ENCODE data around the gene VAPA. TPM values are rescaled to one million over a fixed set of nuclear protein-coding genes. Genes with fewer than 3 reads are reported as not detected.
A peak's percentile ranks its signal among the peaks of the same experiment; 100 is the strongest.

Gene VAPA
- total and polyA plus RNA-seq, 10 donors: 53.1 to 290 (median 181) TPM

- TF ChIP-seq, protein P1, sequence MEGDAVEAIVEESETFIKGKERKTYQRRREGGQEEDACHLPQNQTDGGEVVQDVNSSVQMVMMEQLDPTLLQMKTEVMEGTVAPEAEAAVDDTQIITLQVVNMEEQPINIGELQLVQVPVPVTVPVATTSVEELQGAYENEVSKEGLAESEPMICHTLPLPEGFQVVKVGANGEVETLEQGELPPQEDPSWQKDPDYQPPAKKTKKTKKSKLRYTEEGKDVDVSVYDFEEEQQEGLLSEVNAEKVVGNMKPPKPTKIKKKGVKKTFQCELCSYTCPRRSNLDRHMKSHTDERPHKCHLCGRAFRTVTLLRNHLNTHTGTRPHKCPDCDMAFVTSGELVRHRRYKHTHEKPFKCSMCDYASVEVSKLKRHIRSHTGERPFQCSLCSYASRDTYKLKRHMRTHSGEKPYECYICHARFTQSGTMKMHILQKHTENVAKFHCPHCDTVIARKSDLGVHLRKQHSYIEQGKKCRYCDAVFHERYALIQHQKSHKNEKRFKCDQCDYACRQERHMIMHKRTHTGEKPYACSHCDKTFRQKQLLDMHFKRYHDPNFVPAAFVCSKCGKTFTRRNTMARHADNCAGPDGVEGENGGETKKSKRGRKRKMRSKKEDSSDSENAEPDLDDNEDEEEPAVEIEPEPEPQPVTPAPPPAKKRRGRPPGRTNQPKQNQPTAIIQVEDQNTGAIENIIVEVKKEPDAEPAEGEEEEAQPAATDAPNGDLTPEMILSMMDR (IDR thresholded peaks at IDR 0.05 in 8 of 11, conservative IDR thresholded peaks at IDR 0.05 in 3 of 11): no peak
- peak; percentile 79 to 91 (median 81) for TF ChIP-seq POLR2AphosphoS5 (IDR thresholded peaks at IDR 0.05)
- TF ChIP-seq POLR2A (IDR thresholded peaks at IDR 0.05): no peak
- DNase-seq: peak; percentile 95
- no peaks in the 10 kb centered on the region for H3K27me3 ChIP-seq (replicated peaks in 1 of 7)
- peak overlapping the region; percentile 73 to 92 (median 89) for H3K4me3 ChIP-seq
- no peaks in the 10 kb centered on the region for H3K9me3 ChIP-seq
- H3K4me1 ChIP-seq: peaks cover 43 to 60% (median 54%) of the 10 kb centered on the region in 6 donors
- no peaks in the 10 kb centered on the region for H3K36me3 ChIP-seq
- peak overlapping the region; percentile 99 to 100 (median 100) for H3K27ac ChIP-seq
- 0 to 1% (median 0%) methylated on average over 34 to 77 of the region's 77 CpGs for WGBS, 5 donors
- intact Hi-C loops (cut with DNase I; ENCODE audit: low total_unique reads): no loop called here
These were observed 921 bp downstream of the VAPA start for GRCh38 chr18:9914584-9915290.

DNA sequence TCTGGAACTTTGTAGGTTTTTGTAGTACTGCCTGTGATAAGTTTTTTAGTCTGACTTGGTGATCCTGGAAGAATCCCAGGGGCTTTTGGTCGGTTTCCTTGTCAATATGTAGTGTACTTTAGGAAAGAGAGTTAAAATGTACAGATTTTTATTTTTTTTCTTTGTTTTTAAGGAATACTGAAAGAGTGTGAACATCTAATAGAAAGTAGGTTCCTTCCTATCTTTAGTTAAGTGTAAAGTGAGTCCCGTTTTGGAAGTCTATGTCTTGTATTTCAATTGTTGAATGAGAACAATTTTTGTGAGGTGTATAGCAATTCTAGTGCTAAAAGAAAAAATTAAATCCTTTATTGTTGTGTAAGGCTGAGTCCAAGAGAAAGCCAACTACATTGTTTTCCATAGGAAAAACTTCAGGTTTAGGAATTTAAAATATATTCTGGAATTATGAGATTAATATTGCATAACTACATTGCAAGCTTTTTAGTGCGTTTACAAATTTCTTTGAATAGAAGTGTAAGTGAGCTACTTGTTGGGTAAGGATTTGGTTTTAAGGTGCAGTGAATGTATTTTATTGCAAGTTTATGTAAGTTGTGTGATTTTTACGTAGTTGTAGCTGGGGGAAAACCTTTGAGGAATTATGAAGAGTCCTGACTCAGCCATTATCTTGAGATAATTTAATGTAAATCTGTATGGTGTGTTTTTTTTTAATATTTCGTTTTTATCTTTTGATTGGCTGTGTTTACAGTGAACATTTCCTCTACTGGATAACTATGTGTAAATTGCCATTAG lies 1.7 kb downstream of the VAPA start:
- TF ChIP-seq POLR2AphosphoS5 (IDR thresholded peaks at IDR 0.05): no peak
- no peak for TF ChIP-seq POLR2A (IDR thresholded peaks at IDR 0.05)
- TF ChIP-seq, protein P1 (IDR thresholded peaks at IDR 0.05 in 8 of 11, conservative IDR thresholded peaks at IDR 0.05 in 3 of 11): no peak
- Histone ChIP-seq H3K4me3 (peak overlapping the region; percentile 73 to 92 (median 89)), H3K9me3 (no peaks in the 10 kb centered on the region), H3K27ac (peak overlapping the region; percentile 99 to 100 (median 100)), H3K4me1 (peaks cover 50 to 68% (median 61%) of the 10 kb centered on the region in 6 donors), H3K36me3 (no peaks in the 10 kb centered on the region), H3K27me3 (replicated peaks in 1 of 7) (no peaks in the 10 kb centered on the region)
- no peak for DNase-seq
- WGBS, 5 donors: 8 to 14% (median 10%) methylated on average over 5 of the region's 5 CpGs
- intact Hi-C loops (cut with DNase I; ENCODE audit: low total_unique reads): no loop called here

- Histone ChIP-seq H3K27me3 (replicated peaks in 1 of 7) (no peaks in the 10 kb centered on the region), H3K27ac (peak overlapping the region in 7 of 8 donors; percentile 99 to 100 (median 100)), H3K4me3 (peak overlapping the region in 7 of 8 donors; percentile 8 to 92 (median 90)), H3K9me3 (no peaks in the 10 kb centered on the region), H3K4me1 (peaks cover 57 to 75% (median 68%) of the 10 kb centered on the region in 6 donors), H3K36me3 (no peaks in the 10 kb centered on the region)
- WGBS, 5 donors: 18 to 37% (median 22%) methylated on average over 2 of the region's 2 CpGs
- TF ChIP-seq POLR2A (IDR thresholded peaks at IDR 0.05) (no peak), POLR2AphosphoS5 (IDR thresholded peaks at IDR 0.05) (no peak)
- TF ChIP-seq, protein P1 (IDR thresholded peaks at IDR 0.05 in 8 of 11, conservative IDR thresholded peaks at IDR 0.05 in 3 of 11): no peak
- DNase-seq: no peak
- intact Hi-C loops (cut with DNase I; ENCODE audit: low total_unique reads): no loop called here
These were observed 2.3 kb downstream of the VAPA start for GRCh38 chr18:9916077-9916639.

All from spleen (tissue), 11 donors.